Activated CD4-positive, alpha-beta T cell treated with anti-CD3 and anti-CD28 coated beads, Interleukin-10, Interleukin-2, amounts not matched to agents 100 ng/mL and 50 ng/mL, durations not matched to agents 16 hours and 8 hours (primary cell): ENCODE measurements around the gene KCNT2.
"Not testable (repeated sequence)": the region's sequence is repeated elsewhere in the genome, so short reads cannot be mapped to it uniquely, and the experiment has no call there.

Source experiments
- DNase-seq: peaks from one replicate; pipeline ENCODE4 v3.0.0-alpha.2; 2020

The KCNT2 gene

GRCh38 chr1:196306421-196306820 is 301.8 kb downstream of the KCNT2 start:
- no peak for DNase-seq

GRCh38 chr1:196305216-196305615 is 303.0 kb downstream of the KCNT2 start:
- DNase-seq: no peak

GRCh38 chr1:196302981-196303380 is 305.3 kb downstream of the KCNT2 start:
- no peak for DNase-seq

- DNase-seq: no peak
Measured at GRCh38 chr1:196302420-196302819, 305.8 kb downstream of the KCNT2 start.

- no peak for DNase-seq
Measured at GRCh38 chr1:196295766-196296165, 312.5 kb downstream of the KCNT2 start.

- no peak for DNase-seq
Measured at GRCh38 chr1:196278816-196279215, 329.4 kb downstream of the KCNT2 start.

- no peak for DNase-seq
Measured at GRCh38 chr1:196277860-196278259, 330.4 kb downstream of the KCNT2 start.

- DNase-seq: no peak
Measured at GRCh38 chr1:196271212-196271947, 336.9 kb downstream of the KCNT2 start.

- DNase-seq: not testable (repeated sequence)
Measured at GRCh38 chr1:196263086-196263485, 345.2 kb downstream of the KCNT2 start.

GRCh38 chr1:196260270-196260669 is 348.0 kb downstream of the KCNT2 start:
- no peak for DNase-seq

- no peak for DNase-seq
Measured at GRCh38 chr1:196259316-196259715, 348.9 kb downstream of the KCNT2 start.

- DNase-seq: no peak
Measured at GRCh38 chr1:196255762-196256161, 352.5 kb downstream of the KCNT2 start.

GRCh38 chr1:196229546-196229945 is 378.7 kb downstream of the KCNT2 start:
- DNase-seq: no peak

- DNase-seq: no peak
Measured at GRCh38 chr1:196214866-196215265, 393.4 kb downstream of the KCNT2 start.

GRCh38 chr1:196209983-196210382 is 398.3 kb downstream of the KCNT2 start:
- DNase-seq: no peak

- DNase-seq: no peak
Measured at GRCh38 chr1:196209265-196209664, 399.0 kb downstream of the KCNT2 start.

GRCh38 chr1:196207612-196208217 is 400.5 kb downstream of the KCNT2 start:
- DNase-seq: no peak

- DNase-seq: no peak
Measured at GRCh38 chr1:196205882-196206281, 402.4 kb downstream of the KCNT2 start.

GRCh38 chr1:196196486-196196885 is 411.8 kb downstream of the KCNT2 start:
- no peak for DNase-seq

GRCh38 chr1:196193896-196194559 is 414.2 kb downstream of the KCNT2 start:
- no peak for DNase-seq

GRCh38 chr1:196183941-196184340 is 424.3 kb downstream of the KCNT2 start:
- DNase-seq: no peak

GRCh38 chr1:196181594-196181878 is 426.7 kb downstream of the KCNT2 start:
- DNase-seq: no peak

- DNase-seq: peak; percentile 1
Measured at GRCh38 chr1:196180847-196181593, 427.2 kb downstream of the KCNT2 start.
